ENCODE results near the gene TRPM2. TPM values are rescaled to one million over a fixed set of nuclear protein-coding genes. Genes with fewer than 3 reads are reported as not detected.

Gene TRPM2
- total and polyA plus RNA-seq, 4 experiments from 2014 or later, result 0.37 to 1.7 (median 1.3) TPM; not detected in 1

DNA sequence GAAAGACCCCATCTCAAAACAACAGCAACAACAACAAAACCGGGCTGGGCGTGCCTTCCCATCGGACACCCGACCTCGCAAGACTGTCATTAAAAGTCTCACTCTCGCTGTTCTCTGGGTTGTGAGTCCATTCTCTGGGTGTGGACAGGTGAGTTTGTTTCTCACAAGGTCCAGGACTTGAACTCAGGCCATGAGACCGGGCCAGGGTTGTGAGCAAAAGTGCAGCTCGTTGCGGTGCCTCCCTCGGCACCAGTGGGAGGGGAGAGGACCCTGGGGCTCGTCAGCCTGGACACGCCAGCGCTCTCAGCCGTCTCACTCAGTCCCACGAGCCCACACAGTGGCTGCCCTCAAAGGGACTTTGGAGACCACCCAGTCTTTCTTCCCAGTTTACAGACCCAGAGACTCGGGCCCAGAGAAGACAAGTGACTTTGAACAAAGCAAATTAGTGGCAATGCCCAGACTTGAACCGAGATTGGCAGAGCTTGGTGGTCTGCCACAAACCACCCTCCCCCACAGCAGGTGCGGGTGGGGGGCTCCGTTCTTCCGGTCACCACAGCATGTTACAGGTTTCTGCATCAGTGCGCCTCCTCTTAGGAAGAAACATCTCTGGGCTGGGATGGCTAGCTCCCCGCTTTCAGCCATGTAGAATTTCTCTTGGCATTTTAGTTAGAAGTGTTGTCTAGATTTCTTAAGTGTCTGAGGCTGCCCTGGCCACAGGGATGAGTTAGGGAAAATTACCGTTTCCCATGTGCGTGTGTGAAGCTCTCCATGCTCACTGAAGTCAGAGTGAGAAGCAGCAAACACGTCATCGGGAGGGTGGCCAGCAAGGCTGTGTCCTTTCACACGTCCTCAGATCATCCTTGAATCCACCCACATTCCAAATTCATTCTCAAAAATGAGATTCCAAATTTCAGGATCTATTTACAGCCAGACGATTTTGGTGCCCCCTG lies 130.1 kb downstream of the TRPM2 start:
- H3K27ac Mint-ChIP-seq, result peak overlapping the region in 1 of 7 donors; percentile 36
- CTCF ChIA-PET (ENCODE audit: partially characterized antibody), result interaction anchor here (0.9 kb wide), 1 partner anchor 12 kb away, joined by 4 read pairs; no protein-coding TSS in a partner anchor

DNA sequence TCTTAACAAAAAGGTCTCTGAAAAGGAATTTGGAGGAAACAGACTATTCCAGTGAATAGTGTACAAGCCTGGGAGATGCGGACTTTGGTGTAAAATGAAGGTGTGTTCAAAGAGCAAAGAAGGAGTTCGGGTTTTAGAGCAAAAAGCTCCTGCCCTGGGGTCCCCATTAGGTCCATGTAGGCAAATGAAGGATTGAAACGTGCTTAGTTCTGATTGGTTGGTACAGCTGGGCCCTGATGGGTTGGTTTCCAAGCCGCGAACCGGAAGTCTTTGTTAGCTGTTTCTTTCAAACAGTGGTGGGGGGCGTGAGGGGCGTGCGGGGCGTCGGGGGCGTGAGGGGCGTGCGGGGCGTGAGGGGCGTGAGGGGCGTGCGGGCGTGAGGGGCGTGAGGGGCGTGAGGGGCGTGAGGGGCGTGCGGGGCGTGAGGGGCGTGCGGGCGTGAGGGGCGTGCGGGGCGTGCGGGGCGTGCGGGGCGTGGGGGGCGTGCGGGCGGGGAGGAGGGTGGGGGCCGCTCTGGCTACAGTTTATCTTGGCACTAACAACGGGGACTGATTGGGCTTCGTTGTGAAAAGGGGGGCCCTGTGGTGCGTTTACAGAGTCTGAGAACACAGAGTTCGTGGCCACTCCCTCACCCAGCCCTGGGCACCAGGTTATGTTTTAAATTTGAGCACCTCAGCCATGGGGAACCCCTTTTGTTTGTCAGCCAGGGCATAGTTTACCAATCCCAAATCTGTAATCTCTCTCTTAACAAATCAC lies 131.3 kb downstream of the TRPM2 start:
- Histone ChIP-seq H3K27ac (ENCODE audit: low read depth, low read length) (no peak overlapping the region), H3K36me3 (ENCODE audit: insufficient read depth, low read length) (no peaks in the 10 kb centered on the region), H3K4me3 (ENCODE audit: low read length in 2 of 2) (no peak overlapping the region), H3K9me3 (ENCODE audit: control insufficient read depth in 1 of 2, low read length in 2 of 2) (no peaks in the 10 kb centered on the region), H3K4me1 (ENCODE audit: insufficient read depth, low read length) (peaks cover under 1% of the 10 kb centered on the region), H3K27me3 (ENCODE audit: insufficient read depth, low read length) (no peaks in the 10 kb centered on the region)
- intact Hi-C loops (cut with micrococcal nuclease), result no loop called here
- peak overlapping the region in 1 of 7 donors; percentile 50 for H3K27ac Mint-ChIP-seq
- H3K4me1 Mint-ChIP-seq, result peaks cover 0 to 4% (median 2%) of the 10 kb centered on the region in 4 donors
- ChIA-PET POLR2A (ENCODE audit: partially characterized antibody) (no interaction called here), CTCF (ENCODE audit: partially characterized antibody) (interaction anchor here (0.9 kb wide), 1 partner anchor 11 kb away, joined by 4 read pairs; no protein-coding TSS in a partner anchor)
- H3K4me3 Mint-ChIP-seq, result peak overlapping the region in 4 of 8 donors; percentile 57 to 81 (median 70)
- no peaks in the 10 kb centered on the region for H3K36me3 Mint-ChIP-seq
- DNase-seq, result no peak
- peaks cover 0 to 5% (median 0%) of the 10 kb centered on the region in 8 donors for H3K9me3 Mint-ChIP-seq
- peaks cover 4 to 11% of the 10 kb centered on the region in 2 donors for H3K27me3 Mint-ChIP-seq

More for the DNA sequence above, 130.1 kb downstream of the TRPM2 start:
- Mint-ChIP-seq H3K36me3 (no peaks in the 10 kb centered on the region), H3K4me3 (no peak overlapping the region), H3K27me3 (peaks cover 2 to 11% of the 10 kb centered on the region in 2 donors), H3K9me3 (peaks cover 0 to 5% (median 0%) of the 10 kb centered on the region in 8 donors), H3K4me1 (peaks cover 0 to 8% (median 2%) of the 10 kb centered on the region in 4 donors)
- intact Hi-C loops (cut with micrococcal nuclease), result no loop called here
- peaks cover 3% of the 10 kb centered on the region for H3K4me1 ChIP-seq (ENCODE audit: insufficient read depth, low read length)
- H3K4me3 ChIP-seq (ENCODE audit: low read length in 2 of 2), result no peak overlapping the region
- H3K36me3 ChIP-seq (ENCODE audit: insufficient read depth, low read length), result no peaks in the 10 kb centered on the region
- DNase-seq, result no peak
- no peak overlapping the region for H3K27ac ChIP-seq (ENCODE audit: low read depth, low read length)
- no peaks in the 10 kb centered on the region for H3K27me3 ChIP-seq (ENCODE audit: insufficient read depth, low read length)
- POLR2A ChIA-PET (ENCODE audit: partially characterized antibody), result no interaction called here
- no peaks in the 10 kb centered on the region for H3K9me3 ChIP-seq (ENCODE audit: control insufficient read depth in 1 of 2, low read length in 2 of 2)

DNA sequence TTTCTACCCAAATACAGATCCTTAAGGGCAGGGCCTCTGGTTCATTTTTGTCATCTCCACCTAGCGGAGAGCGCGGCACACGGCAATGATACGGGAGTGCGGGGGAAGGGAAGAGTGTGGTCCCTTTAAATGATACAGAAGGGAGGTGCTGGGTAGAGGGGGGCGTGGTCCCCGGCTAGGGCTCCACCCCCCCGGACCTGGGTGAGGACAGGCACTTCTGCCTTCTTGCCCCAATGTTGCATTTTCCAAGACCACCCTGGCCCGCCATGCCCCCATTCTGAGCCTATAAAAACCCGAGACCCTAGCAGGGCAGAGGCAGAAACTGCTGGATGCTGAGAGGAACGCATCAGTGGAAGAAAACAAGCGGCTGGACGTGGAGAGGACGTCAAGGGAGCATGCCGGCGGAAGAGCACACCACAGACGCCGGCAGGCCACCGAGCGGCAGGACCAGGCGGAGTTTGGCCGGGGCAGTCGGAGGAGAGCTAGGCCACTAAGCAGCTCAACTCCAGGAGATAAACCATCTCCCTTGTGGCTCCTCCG lies 131.9 kb downstream of the TRPM2 start:
- peaks cover 0 to 4% (median 2%) of the 10 kb centered on the region in 4 donors for H3K4me1 Mint-ChIP-seq
- intact Hi-C loops (cut with micrococcal nuclease), result no loop called here

DNA sequence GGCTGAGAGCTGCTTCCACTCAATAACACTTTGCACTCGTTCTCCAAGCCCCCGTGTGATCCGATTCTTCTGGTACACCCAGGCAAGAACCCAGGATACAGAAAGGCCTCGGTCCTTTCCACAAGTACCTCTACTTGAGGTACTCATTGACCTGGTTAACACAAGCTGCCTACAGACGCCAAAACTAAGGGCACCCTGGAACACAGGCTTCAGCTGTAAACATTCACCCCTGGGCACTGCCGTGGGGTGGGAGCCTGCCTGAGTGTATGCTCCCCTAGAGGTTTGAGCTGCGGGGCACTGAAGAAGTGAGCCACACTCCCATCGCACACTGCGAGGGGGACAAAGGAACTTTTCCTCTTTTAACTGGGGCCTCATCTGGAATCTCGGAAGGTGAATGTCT lies 132.4 kb downstream of the TRPM2 start:
- H3K4me1 Mint-ChIP-seq, result peaks cover 0 to 4% (median 2%) of the 10 kb centered on the region in 4 donors
- Histone ChIP-seq H3K4me1 (ENCODE audit: insufficient read depth, low read length) (no peaks in the 10 kb centered on the region), H3K9me3 (ENCODE audit: control insufficient read depth in 1 of 2, low read length in 2 of 2) (no peaks in the 10 kb centered on the region), H3K36me3 (ENCODE audit: insufficient read depth, low read length) (no peaks in the 10 kb centered on the region), H3K4me3 (ENCODE audit: low read length in 2 of 2) (no peak overlapping the region), H3K27me3 (ENCODE audit: insufficient read depth, low read length) (no peaks in the 10 kb centered on the region), H3K27ac (ENCODE audit: low read depth, low read length) (no peak overlapping the region)
- H3K36me3 Mint-ChIP-seq, result no peaks in the 10 kb centered on the region
- ChIA-PET POLR2A (ENCODE audit: partially characterized antibody) (no interaction called here), CTCF (ENCODE audit: partially characterized antibody) (no interaction called here)
- H3K27me3 Mint-ChIP-seq, result peaks cover 7 to 11% of the 10 kb centered on the region in 2 donors
- peaks cover 0 to 5% (median 0%) of the 10 kb centered on the region in 8 donors for H3K9me3 Mint-ChIP-seq
- peak overlapping the region in 2 of 7 donors; percentile 42 to 46 for H3K27ac Mint-ChIP-seq
- intact Hi-C loops (cut with micrococcal nuclease), result no loop called here
- H3K4me3 Mint-ChIP-seq, result peak overlapping the region in 5 of 8 donors; percentile 25 to 81 (median 54)
- peak in 1 of 5 donors; percentile 2 for DNase-seq

More for the DNA sequence above, 131.9 kb downstream of the TRPM2 start:
- H3K27ac Mint-ChIP-seq, result peak overlapping the region in 3 of 7 donors; percentile 17 to 50 (median 42)
- ChIA-PET CTCF (ENCODE audit: partially characterized antibody) (no interaction called here), POLR2A (ENCODE audit: partially characterized antibody) (no interaction called here)
- Histone ChIP-seq H3K4me1 (ENCODE audit: insufficient read depth, low read length) (no peaks in the 10 kb centered on the region), H3K27ac (ENCODE audit: low read depth, low read length) (no peak overlapping the region), H3K27me3 (ENCODE audit: insufficient read depth, low read length) (no peaks in the 10 kb centered on the region), H3K36me3 (ENCODE audit: insufficient read depth, low read length) (no peaks in the 10 kb centered on the region), H3K9me3 (ENCODE audit: control insufficient read depth in 1 of 2, low read length in 2 of 2) (no peaks in the 10 kb centered on the region), H3K4me3 (ENCODE audit: low read length in 2 of 2) (no peak overlapping the region)
- H3K36me3 Mint-ChIP-seq, result no peaks in the 10 kb centered on the region
- H3K27me3 Mint-ChIP-seq, result peaks cover 7 to 11% of the 10 kb centered on the region in 2 donors
- H3K4me3 Mint-ChIP-seq, result peak overlapping the region in 7 of 8 donors; percentile 34 to 81 (median 57)
- peaks cover 0 to 5% (median 0%) of the 10 kb centered on the region in 8 donors for H3K9me3 Mint-ChIP-seq
- peak in 4 of 5 donors; percentile 14 to 53 (median 32) for DNase-seq

DNA sequence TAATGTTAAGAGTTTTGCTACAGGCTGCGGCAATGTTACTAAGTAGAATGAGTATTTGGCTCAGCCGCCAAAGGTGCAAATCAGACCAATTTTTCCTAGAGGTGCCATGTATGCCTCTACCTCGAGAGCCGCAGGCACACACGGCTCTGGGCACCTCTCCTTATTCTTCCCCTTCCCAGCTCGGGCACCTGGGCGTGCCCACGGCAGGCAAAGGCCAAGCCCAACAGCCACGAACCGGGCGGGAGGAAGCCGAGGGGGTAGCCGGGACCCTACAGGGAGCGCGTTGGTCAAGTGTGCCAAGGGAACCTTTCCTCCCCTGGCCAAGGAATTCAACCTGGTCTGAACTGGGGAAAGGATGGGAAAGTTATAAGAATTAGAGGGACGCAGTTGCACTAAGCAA lies 132.9 kb downstream of the TRPM2 start:
- no peaks in the 10 kb centered on the region for H3K36me3 Mint-ChIP-seq
- H3K27me3 Mint-ChIP-seq, result peaks cover 7 to 12% of the 10 kb centered on the region in 2 donors
- Histone ChIP-seq H3K4me1 (ENCODE audit: insufficient read depth, low read length) (no peaks in the 10 kb centered on the region), H3K27ac (ENCODE audit: low read depth, low read length) (no peak overlapping the region), H3K36me3 (ENCODE audit: insufficient read depth, low read length) (no peaks in the 10 kb centered on the region), H3K27me3 (ENCODE audit: insufficient read depth, low read length) (no peaks in the 10 kb centered on the region), H3K9me3 (ENCODE audit: control insufficient read depth in 1 of 2, low read length in 2 of 2) (no peaks in the 10 kb centered on the region), H3K4me3 (ENCODE audit: low read length in 2 of 2) (no peak overlapping the region)
- peak overlapping the region in 5 of 8 donors; percentile 4 to 81 (median 42) for H3K4me3 Mint-ChIP-seq
- intact Hi-C loops (cut with micrococcal nuclease), result no loop called here
- POLR2A ChIA-PET (ENCODE audit: partially characterized antibody), result no interaction called here
- CTCF ChIA-PET (ENCODE audit: partially characterized antibody), result no interaction called here
- peak overlapping the region in 1 of 7 donors; percentile 36 for H3K27ac Mint-ChIP-seq
- H3K9me3 Mint-ChIP-seq, result peaks cover 0 to 5% (median 0%) of the 10 kb centered on the region in 8 donors
- DNase-seq, result no peak
- peaks cover 0 to 4% (median 2%) of the 10 kb centered on the region in 4 donors for H3K4me1 Mint-ChIP-seq

DNA sequence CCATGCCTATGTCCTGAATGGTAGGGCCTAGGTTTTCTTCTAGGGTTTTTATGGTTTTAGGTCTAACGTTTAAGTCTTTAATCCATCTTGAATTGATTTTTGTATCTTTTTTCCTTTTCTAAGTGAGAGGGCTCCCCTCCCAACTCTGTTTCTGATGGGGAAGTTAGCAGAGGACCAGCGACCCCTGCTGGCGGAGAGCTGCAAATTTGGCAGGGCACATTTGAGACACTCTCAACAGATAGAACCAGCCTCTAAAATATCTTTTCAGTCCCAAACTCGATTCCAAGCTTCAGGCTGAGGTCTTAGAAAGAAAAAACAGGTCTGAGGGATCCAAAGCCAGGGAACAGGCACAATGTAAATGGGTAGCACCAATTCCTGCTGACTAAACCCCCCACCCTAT lies 134.4 kb downstream of the TRPM2 start:
- no peaks in the 10 kb centered on the region for H3K36me3 ChIP-seq (ENCODE audit: insufficient read depth, low read length)
- no peak overlapping the region for H3K27ac Mint-ChIP-seq
- peaks cover 0 to under 1% of the 10 kb centered on the region in 2 donors for H3K36me3 Mint-ChIP-seq
- no peaks in the 10 kb centered on the region for H3K27me3 ChIP-seq (ENCODE audit: insufficient read depth, low read length)
- intact Hi-C loops (cut with micrococcal nuclease), result no loop called here
- ChIA-PET CTCF (ENCODE audit: partially characterized antibody) (interaction anchor here (1.5 kb wide), 1 partner anchor 23 kb away, joined by 3 read pairs; no protein-coding TSS in a partner anchor), POLR2A (ENCODE audit: partially characterized antibody) (no interaction called here)
- peaks cover 7 to 14% of the 10 kb centered on the region in 2 donors for H3K27me3 Mint-ChIP-seq
- H3K9me3 ChIP-seq (ENCODE audit: control insufficient read depth in 1 of 2, low read length in 2 of 2), result peaks cover 0 to 6% of the 10 kb centered on the region in 2 donors
- H3K4me3 Mint-ChIP-seq, result peak overlapping the region in 1 of 8 donors; percentile 26
- H3K9me3 Mint-ChIP-seq, result peaks cover 0 to 13% (median 7%) of the 10 kb centered on the region in 8 donors
- H3K4me3 ChIP-seq (ENCODE audit: low read length in 2 of 2), result no peak overlapping the region
- H3K27ac ChIP-seq (ENCODE audit: low read depth, low read length), result no peak overlapping the region
- peaks cover 0 to 4% (median 2%) of the 10 kb centered on the region in 4 donors for H3K4me1 Mint-ChIP-seq
- no peaks in the 10 kb centered on the region for H3K4me1 ChIP-seq (ENCODE audit: insufficient read depth, low read length)
- peak in 4 of 5 donors; percentile 16 to 45 (median 23) for DNase-seq
